K562 (cell line): ENCODE results near the gene HEG1. TPM values are rescaled to one million over a fixed set of nuclear protein-coding genes. Genes with fewer than 3 reads are reported as not detected.

ENCODE experiments used
- ATAC-seq: fragments of 200-7000 bp; cut with Tn5 transposase; 3 replicates; pipeline ENCODE4 v1.9.1; 2020; ENCODE audit warnings: moderate library complexity
- BruUV-seq: library from RNA; stranded (reverse); fragments of 400-500 nt; replicated peaks from 2 replicates; lab custom pipeline; 2021; lab: Mats Ljungman, UMichigan
- CTCF ChIA-PET: fragments of 300-600 bp; formaldehyde crosslinking; extraction: SDS; loops from one replicate; lab custom pipeline; 2021; ENCODE audit warnings: low intra/inter-chr PET ratio; lab: Yijun Ruan, JAX
- POLR2A ChIA-PET: fragments of 300-600, 350-650 bp; sonication (Branson Sonifier 250); formaldehyde crosslinking; extraction: SDS; loops from one replicate; lab custom pipeline; 2021; ENCODE audit warnings: antibody characterized with exemption, inconsistent platforms; lab: Yijun Ruan, JAX
- DNase-seq, 4 experiments: peaks; one replicate each; pipeline versions ENCODE4 v3.0.0 to v3.0.0-alpha.2; 2011 to 2018; ENCODE audit warnings: low spot score in 3 of 4, mixed read lengths in 3 of 4; ENCODE audit errors: extremely low read depth in 1 of 4
- FAIRE-seq: peaks from 2 replicates; lab custom pipeline; 2011; peaks lifted over from hg19 to GRCh38; lab: Jason Lieb, UNC
- H2AFZ ChIP-seq: 2 replicates; pipeline ENCODE4 v1.6.0; 2011; ENCODE audit warnings: low read depth, low read length, control low read depth, inconsistent platforms
- H3K27ac ChIP-seq: fragments of 200-600 bp; 3 replicates; pipeline ENCODE4 v1.8.0; 2011; ENCODE audit warnings: low read depth, mild to moderate bottlenecking, control low read depth, inconsistent platforms, low read length, moderate library complexity, mixed read lengths; ENCODE audit errors: extremely low read depth
- H3K27me3 ChIP-seq, 2 experiments: fragments of 300-600 bp in 1 of 2; 2 replicates in 1 of 2; 3 replicates in 1 of 2; pipeline versions ENCODE4 v1.6.0 to v1.8.0; 2011; ENCODE audit warnings: inconsistent platforms in 2 of 2, low read length in 2 of 2, mild to moderate bottlenecking in 1 of 2, mixed read lengths in 1 of 2, moderate library complexity in 1 of 2; ENCODE audit not compliant: control insufficient read depth in 2 of 2, insufficient read depth in 2 of 2
- H3K36me3 ChIP-seq: fragments of 300-600 bp; 3 replicates; pipeline ENCODE4 v1.8.0; 2011; ENCODE audit warnings: mild to moderate bottlenecking, low read length, inconsistent platforms; ENCODE audit not compliant: control insufficient read depth, insufficient read depth
- H3K4me1 ChIP-seq, 2 experiments: fragments of 200-600 bp in 1 of 2; replicated peaks in 1 of 2; 2 replicates in 1 of 2; 3 replicates in 1 of 2; pipeline versions ENCODE4 v1.5.1 to v1.8.0; 2011; ENCODE audit warnings: inconsistent platforms in 2 of 2, low read length in 2 of 2, mild to moderate bottlenecking in 1 of 2, mixed read lengths in 1 of 2, moderate library complexity in 1 of 2; ENCODE audit not compliant: control insufficient read depth in 2 of 2, insufficient read depth in 2 of 2
- H3K4me2 ChIP-seq: 2 replicates; pipeline ENCODE4 v1.6.1; 2011; ENCODE audit warnings: low read length, control low read depth, inconsistent platforms, mixed read lengths; ENCODE audit not compliant: insufficient read depth
- H3K4me3 ChIP-seq: fragments of 200-600 bp; sonication (generic), shearing (Covaris generic); 2 replicates; pipeline ENCODE4 v1.5.1; 2016; ENCODE audit warnings: control low read depth, inconsistent platforms
- H3K79me2 ChIP-seq: fragments of 200-600 bp; 3 replicates; pipeline ENCODE4 v1.8.0; 2011; ENCODE audit warnings: low read length, inconsistent platforms; ENCODE audit not compliant: control insufficient read depth, insufficient read depth
- H3K9ac ChIP-seq, 2 experiments: 2 replicates each; pipeline versions ENCODE4 v1.6.0 to v1.6.1; 2011; ENCODE audit warnings: low read depth in 2 of 2, low read length in 2 of 2, control low read depth in 1 of 2, inconsistent platforms in 1 of 2, mild to moderate bottlenecking in 1 of 2, mixed read lengths in 1 of 2; ENCODE audit not compliant: insufficient read depth in 1 of 2
- H3K9me1 ChIP-seq: one replicate; pipeline ENCODE4 v1.6.0; 2011; ENCODE audit warnings: inconsistent platforms, mild to moderate bottlenecking, low read length, moderate library complexity; ENCODE audit not compliant: control insufficient read depth, insufficient read depth
- H3K9me3 ChIP-seq: replicated peaks from 2 replicates; pipeline ENCODE4 v1.5.1; 2011; ENCODE audit warnings: low read depth, low read length, inconsistent platforms; ENCODE audit not compliant: control insufficient read depth, insufficient read depth
- H4K20me1 ChIP-seq: replicated peaks from 2 replicates; pipeline ENCODE4 v1.6.1; 2011; ENCODE audit warnings: low read length, inconsistent platforms, mixed read lengths; ENCODE audit not compliant: control insufficient read depth, insufficient read depth
- BRD9 ChIP-seq: fragments of 450-650 bp; IDR thresholded peaks from 2 replicates; pipeline ENCODE4 v1.6.1; 2018; ENCODE audit warnings: low read depth; ENCODE audit not compliant: partially characterized antibody
- CUX1 ChIP-seq: fragments of 200-800 bp; sonication (Bioruptor generic); IDR thresholded peaks from 2 replicates; pipeline ENCODE4 v1.6.1; 2016; ENCODE audit warnings: missing genetic modification characterization, missing compliant biosample characterization
- MTF1 ChIP-seq: fragments of 250-450 bp; sonication (Bioruptor Pico); IDR thresholded peaks from 2 replicates; pipeline ENCODE4 v1.9.0; 2021; ENCODE audit warnings: moderate library complexity, mild to moderate bottlenecking, inconsistent platforms, borderline replicate concordance
- ZEB2 ChIP-seq: fragments of 450-650 bp; IDR thresholded peaks from 2 replicates; pipeline ENCODE4 v1.6.1; 2016
- ZNF124 ChIP-seq: sonication (generic); formaldehyde crosslinking; IDR thresholded peaks from 2 replicates; pipeline ENCODE4 v1.8.1; 2022; ENCODE audit warnings: missing genetic modification reagents
- ZNF518B ChIP-seq: fragments of 250-450 bp; sonication (Bioruptor Pico); IDR thresholded peaks from 2 replicates; pipeline ENCODE4 v1.5.0; 2021; ENCODE audit warnings: mild to moderate bottlenecking, moderate library complexity
- whole genome bisulfite sequencing: fragments of 100-300 bp; shearing (Covaris generic); methylation state at CpG from one replicate; pipeline ENCODE4 v1.1.6; 2016; ENCODE audit warnings: low coverage, mixed read lengths; ENCODE audit not compliant: insufficient coverage; ENCODE audit errors: missing lambda C conversion rate; 5-methylcytosine and 5-hydroxymethylcytosine counted together
- in situ Hi-C: fragments of 300-500 bp; cut with MboI; formaldehyde crosslinking; loops from 4 replicates; pipeline ENCODE4 v1.15.0; 2018; ENCODE audit warnings: inconsistent platforms, mixed read lengths
- intact Hi-C: fragments of 100-400 bp; cut with micrococcal nuclease; formaldehyde crosslinking; loops from 2 replicates; pipeline ENCODE4 v1.14.2; 2022
- polyA plus RNA-seq, 8 experiments: library from polyadenylated mRNA; depleted of rRNA in 4 of 8; stranded (reverse) in 5 of 8; unstranded in 3 of 8; fragments of >200 nt; fragmentation: Nextera tagmentation in 2 of 8; fragmentation: Illumina TruSeq in 1 of 8; extraction: Ambion mirVana in 2 of 8; extraction: Trizol in 1 of 8; gene quantifications; 2 replicates each; pipeline versions ENCODE4 v1.2.1 to v1.2.3, GENCODE V29; 2011 to 2014; ENCODE audit warnings: inconsistent platforms in 1 of 8, missing spikeins in 1 of 8
- total RNA-seq, 7 experiments: library from RNA; depleted of rRNA in 6 of 7; stranded (reverse); fragments of >200 nt in 6 of 7; fragmentation: Illumina TruSeq in 2 of 7; extraction: Trizol in 2 of 7; gene quantifications; 2 replicates each; pipeline versions ENCODE4 v1.2.1 to v1.2.3, GENCODE V29; 2011 to 2021; ENCODE audit warnings: low replicate concordance in 1 of 7

HEG1 gene
- total and polyA plus RNA-seq, 9 of the 15 experiments (the other 6 are each of a cell fraction or from before 2014, with no cell fraction given), result 0.24 TPM; not detected in 8

GRCh38 chr3:124999897-125000435 lies 55.8 kb downstream of the HEG1 start:
- 0% methylated on average over 2 of the region's 2 CpGs for WGBS
- ChIA-PET CTCF (no interaction called here), POLR2A (no interaction called here)
- Histone ChIP-seq H4K20me1 (no peaks in the 10 kb centered on the region), H3K4me3 (no peak overlapping the region), H3K9ac (no peak overlapping the region), H3K9me3 (no peaks in the 10 kb centered on the region), H3K36me3 (no peaks in the 10 kb centered on the region), H2AFZ (no peak overlapping the region), H3K27me3 (peaks cover 19 to 44% of the 10 kb centered on the region in 2 experiments), H3K4me1 (no peaks in the 10 kb centered on the region)
- FAIRE-seq (no peak), DNase-seq (no peak), ATAC-seq (no peak)
- no TSS peak for BruUV-seq
- intact Hi-C loops (loop anchor here (10.0 kb wide), 1 partner anchor 435 kb away; no protein-coding TSS in a partner anchor), in situ Hi-C loops (no loop called here)
- no peak for TF ChIP-seq MTF1 (CRISPR knock-in tag)
- TF ChIP-seq, all 486 proteins: peak for 0
- Histone ChIP-seq H3K79me2 (no peaks in the 10 kb centered on the region), H3K27ac (no peak overlapping the region), H3K9me1 (no peaks in the 10 kb centered on the region), H3K4me2 (no peak overlapping the region)

- no peaks in the 10 kb centered on the region for H3K79me2 ChIP-seq
- intact Hi-C loops (loop anchor here (10.0 kb wide), 1 partner anchor 435 kb away; no protein-coding TSS in a partner anchor), in situ Hi-C loops (no loop called here)
- no peak overlapping the region for H3K4me3 ChIP-seq
- DNase-seq (no peak), ATAC-seq (no peak), FAIRE-seq (no peak)
- no TSS peak for BruUV-seq
- ChIA-PET CTCF (no interaction called here), POLR2A (interaction anchor here (0.6 kb wide), 1 partner anchor 238 kb away, joined by 3 read pairs; no protein-coding TSS in a partner anchor)
- H3K27me3 ChIP-seq, result peaks cover 17 to 44% of the 10 kb centered on the region in 2 experiments
- 0% methylated on average over 1 of the region's 1 CpG for WGBS
- H3K4me2 ChIP-seq, result no peak overlapping the region
- H3K9me3 ChIP-seq, result no peaks in the 10 kb centered on the region
- H3K4me1 ChIP-seq, result no peaks in the 10 kb centered on the region
- no peaks in the 10 kb centered on the region for H4K20me1 ChIP-seq
- no peaks in the 10 kb centered on the region for H3K36me3 ChIP-seq
- no peak overlapping the region for H2AFZ ChIP-seq
- H3K9ac ChIP-seq, result no peak overlapping the region
- H3K9me1 ChIP-seq, result no peaks in the 10 kb centered on the region
- no peak overlapping the region for H3K27ac ChIP-seq
- TF ChIP-seq ZNF124 (no peak), ZEB2 (no peak), ZNF518B (CRISPR knock-in tag) (no peak), BRD9 (no peak), CUX1 (CRISPR knock-in tag) (no peak)
Measured at GRCh38 chr3:124999317-124999716, 56.5 kb downstream of the HEG1 start.
